ENCODE results near the gene KRT7.
A peak's percentile ranks its signal among the peaks of the same experiment; 100 is the strongest.
"Not testable (repeated sequence)": the region's sequence is repeated elsewhere in the genome, so short reads cannot be mapped to it uniquely, and the experiment has no call there.

Gene KRT7

DNA sequence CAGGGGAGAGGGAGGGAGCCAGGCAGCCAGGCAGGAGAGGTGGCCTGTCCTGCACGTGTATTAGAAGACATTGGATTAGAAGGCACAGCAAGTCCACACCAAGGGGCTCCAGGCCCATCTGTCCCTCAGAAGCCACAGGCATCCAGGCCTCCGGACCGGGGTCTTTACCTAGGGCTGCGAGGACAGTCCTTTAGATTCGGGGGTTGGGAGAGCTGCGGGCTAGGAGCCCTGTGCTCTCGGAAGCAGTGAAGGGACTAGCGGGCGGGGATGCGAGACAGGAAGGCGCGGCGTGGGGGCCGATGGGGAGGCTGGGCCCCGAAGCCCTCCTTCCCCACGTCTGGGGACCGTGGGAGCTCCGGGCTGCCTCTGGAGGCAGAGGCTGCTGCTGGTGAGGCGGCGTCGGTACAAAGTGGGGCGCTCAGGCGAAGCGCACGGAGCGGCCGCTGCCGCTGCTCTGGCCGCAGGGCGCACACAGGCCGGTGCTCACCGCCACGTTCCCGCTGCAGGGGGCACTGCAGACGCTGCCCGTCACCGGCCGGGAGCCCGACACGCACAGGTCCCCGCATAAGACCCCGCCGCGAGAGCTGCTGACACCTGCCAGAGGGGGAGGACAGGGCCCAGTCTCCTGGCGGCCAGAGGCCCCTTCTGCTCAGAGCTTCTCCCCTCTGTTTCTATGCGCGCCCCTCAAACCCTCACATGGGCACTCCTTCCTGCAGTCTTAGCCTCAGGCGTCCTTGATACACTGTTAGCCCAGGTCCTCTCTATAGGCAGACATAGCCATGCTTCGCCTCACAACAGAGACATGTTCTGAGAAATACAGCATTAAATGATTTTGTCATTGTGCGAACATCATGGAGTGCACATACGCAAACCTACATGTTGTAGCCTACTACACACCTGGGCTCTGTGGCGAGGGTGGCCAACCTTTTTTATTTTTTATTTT lies 17.3 kb downstream of the KRT7 start:
- H3K36me3 Mint-ChIP-seq (ENCODE audit: low read depth) = no peaks in the 10 kb centered on the region
- H3K27ac Mint-ChIP-seq = no peak overlapping the region
- H3K4me1 Mint-ChIP-seq = peaks cover 52% of the 10 kb centered on the region
- H3K4me3 Mint-ChIP-seq = peak overlapping the region; percentile 65
- H3K27me3 Mint-ChIP-seq (ENCODE audit: low read depth, poor library complexity) = peaks cover 80% of the 10 kb centered on the region
- H3K9me3 Mint-ChIP-seq = no peaks in the 10 kb centered on the region
- peak; percentile 32 for TF ChIP-seq CTCF (IDR thresholded peaks at IDR 0.05)
- DNase-seq = peak; percentile 69

DNA sequence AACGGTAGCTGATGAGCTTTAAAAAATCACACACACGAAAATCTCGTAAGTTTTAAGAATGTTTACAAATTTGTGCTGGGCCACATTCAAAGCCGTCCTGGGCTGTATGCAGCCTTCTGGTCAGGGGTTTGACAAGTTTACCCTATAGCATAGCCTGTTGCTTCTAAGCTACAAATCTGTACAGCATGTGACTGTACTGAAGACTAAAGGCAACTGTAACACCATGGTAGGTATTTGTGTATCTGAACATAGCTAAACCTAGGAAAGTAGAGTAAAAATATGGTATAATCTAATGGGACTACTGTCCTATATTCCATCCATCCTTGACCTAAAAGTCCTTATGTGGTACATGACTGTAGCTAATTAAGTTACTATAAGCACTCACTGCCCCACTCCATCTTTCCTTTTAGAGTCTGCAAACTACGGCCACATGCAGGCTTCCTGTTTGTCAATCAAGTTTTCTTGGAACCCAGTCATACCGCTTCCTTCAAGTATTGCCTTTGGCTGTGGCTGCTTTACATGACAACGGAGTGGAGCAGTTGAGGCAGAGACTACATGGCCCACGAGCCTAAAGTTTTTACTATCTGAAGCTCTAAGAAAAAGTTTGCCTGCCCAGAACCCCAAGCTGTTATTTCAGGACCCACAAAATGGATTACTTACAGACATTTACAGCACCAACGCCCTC lies 18.5 kb downstream of the KRT7 start:
- Mint-ChIP-seq H3K27me3 (ENCODE audit: low read depth, poor library complexity) (peaks cover 88% of the 10 kb centered on the region), H3K36me3 (ENCODE audit: low read depth) (no peaks in the 10 kb centered on the region), H3K9me3 (no peaks in the 10 kb centered on the region), H3K27ac (no peak overlapping the region), H3K4me1 (peaks cover 42% of the 10 kb centered on the region), H3K4me3 (no peak overlapping the region)
- DNase-seq = no peak
- no peak for TF ChIP-seq CTCF (IDR thresholded peaks at IDR 0.05)

GRCh38 chr12:52252175-52252615 lies 19.2 kb downstream of the KRT7 start:
- H3K9me3 Mint-ChIP-seq; H3K4me3 Mint-ChIP-seq; H3K36me3 Mint-ChIP-seq (ENCODE audit: low read depth); H3K27ac Mint-ChIP-seq; DNase-seq: not testable (repeated sequence)
- H3K4me1 Mint-ChIP-seq = peaks cover 35% of the 10 kb centered on the region
- peak; percentile 22 for TF ChIP-seq CTCF (IDR thresholded peaks at IDR 0.05)
- H3K27me3 Mint-ChIP-seq (ENCODE audit: low read depth, poor library complexity) = peaks cover 95% of the 10 kb centered on the region

DNA sequence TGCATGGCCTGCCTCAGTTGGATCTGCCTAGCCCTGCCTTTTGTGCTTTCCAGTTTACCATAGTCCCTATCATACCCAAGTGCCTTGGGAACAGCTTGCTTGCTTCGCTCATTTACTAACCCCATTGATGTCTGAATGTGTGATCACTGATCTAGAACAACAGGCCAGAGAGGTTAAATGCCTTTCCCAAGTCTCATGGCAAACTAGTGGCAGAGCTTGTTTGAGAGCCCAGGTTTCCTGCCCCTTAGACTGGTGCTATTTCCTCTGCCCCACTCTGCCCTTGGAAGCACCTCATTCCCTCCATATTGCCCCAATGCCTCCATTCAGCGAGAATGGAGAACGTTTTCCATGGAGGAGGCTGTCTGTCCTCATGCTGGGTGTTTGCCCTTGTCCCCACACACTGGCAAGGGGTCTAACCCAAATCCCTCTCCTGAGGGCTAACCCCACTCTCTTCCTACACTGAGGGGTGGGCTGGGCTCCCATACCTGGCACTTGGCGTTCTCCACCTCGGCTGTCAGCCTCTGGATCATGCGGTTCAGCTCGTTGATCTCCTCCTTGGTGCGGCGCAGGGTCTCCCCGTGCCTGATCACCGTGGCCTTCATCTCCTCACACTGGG lies 19.8 kb downstream of the KRT7 start:
- DNase-seq = no peak
- H3K4me1 Mint-ChIP-seq = peaks cover 28% of the 10 kb centered on the region
- H3K27ac Mint-ChIP-seq = no peak overlapping the region
- no peak for TF ChIP-seq CTCF (IDR thresholded peaks at IDR 0.05)
- peaks cover 96% of the 10 kb centered on the region for H3K27me3 Mint-ChIP-seq (ENCODE audit: low read depth, poor library complexity)
- H3K36me3 Mint-ChIP-seq (ENCODE audit: low read depth) = no peaks in the 10 kb centered on the region
- H3K4me3 Mint-ChIP-seq = peak overlapping the region; percentile 30
- H3K9me3 Mint-ChIP-seq = no peaks in the 10 kb centered on the region

- H3K36me3 Mint-ChIP-seq (ENCODE audit: low read depth) = no peaks in the 10 kb centered on the region
- H3K27me3 Mint-ChIP-seq (ENCODE audit: low read depth, poor library complexity) = peaks cover 95% of the 10 kb centered on the region
- no peak overlapping the region for H3K4me3 Mint-ChIP-seq
- no peak for TF ChIP-seq CTCF (IDR thresholded peaks at IDR 0.05)
- no peaks in the 10 kb centered on the region for H3K9me3 Mint-ChIP-seq
- no peak overlapping the region for H3K27ac Mint-ChIP-seq
- DNase-seq = no peak
- peaks cover 26% of the 10 kb centered on the region for H3K4me1 Mint-ChIP-seq
These were observed 20.5 kb downstream of the KRT7 start for GRCh38 chr12:52253391-52254179.
